Amniotic epithelial cell (primary cell): ENCODE results near the gene TCAP.
"Not testable (repeated sequence)": the region's sequence is repeated elsewhere in the genome, so short reads cannot be mapped to it uniquely, and the experiment has no call there.

Source experiments
- DNase-seq: peaks from one replicate; pipeline ENCODE4 v3.0.0-alpha.2; 2010; ENCODE audit warnings: low read depth

Gene TCAP

DNA sequence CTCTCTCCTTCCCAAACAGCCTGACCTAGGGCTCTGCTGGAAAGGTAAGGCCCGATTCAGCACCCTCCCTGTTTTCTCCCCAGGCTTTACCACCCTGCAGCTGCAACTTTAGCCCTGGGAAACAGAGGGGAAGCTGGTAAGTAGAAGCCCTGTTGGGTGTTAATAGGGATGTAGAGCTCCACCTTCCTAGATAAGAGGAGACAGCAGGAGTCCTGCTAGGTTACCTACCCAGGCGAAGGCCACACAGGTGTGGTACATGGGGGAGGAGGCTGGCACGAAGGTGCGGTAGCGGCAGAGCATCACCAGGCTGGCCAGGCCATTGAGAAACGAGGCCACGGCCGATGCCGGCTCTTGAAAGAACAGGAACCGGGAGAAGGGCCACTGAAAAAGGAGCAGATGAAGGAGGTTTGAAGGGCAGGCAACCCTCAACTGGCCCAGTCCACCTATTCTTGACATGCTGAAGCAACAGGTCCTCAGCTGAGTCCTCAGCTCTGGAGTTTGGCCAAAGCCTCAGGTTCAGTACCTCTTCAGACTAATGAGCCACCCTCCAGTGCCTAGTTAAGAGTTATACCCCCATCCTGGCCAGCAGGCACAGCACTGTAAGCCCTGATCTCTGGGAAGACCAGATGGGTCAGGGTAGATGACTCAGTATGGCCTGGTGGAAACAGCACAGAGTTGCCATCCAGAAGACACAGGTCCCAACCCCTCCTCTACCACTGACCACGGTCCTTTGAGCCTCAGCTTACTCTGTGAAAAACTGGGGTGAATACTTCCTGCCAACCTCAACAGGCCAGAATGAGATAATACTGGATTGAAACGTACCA is 19.4 kb downstream of the TCAP start:
- DNase-seq, result no peak

DNA sequence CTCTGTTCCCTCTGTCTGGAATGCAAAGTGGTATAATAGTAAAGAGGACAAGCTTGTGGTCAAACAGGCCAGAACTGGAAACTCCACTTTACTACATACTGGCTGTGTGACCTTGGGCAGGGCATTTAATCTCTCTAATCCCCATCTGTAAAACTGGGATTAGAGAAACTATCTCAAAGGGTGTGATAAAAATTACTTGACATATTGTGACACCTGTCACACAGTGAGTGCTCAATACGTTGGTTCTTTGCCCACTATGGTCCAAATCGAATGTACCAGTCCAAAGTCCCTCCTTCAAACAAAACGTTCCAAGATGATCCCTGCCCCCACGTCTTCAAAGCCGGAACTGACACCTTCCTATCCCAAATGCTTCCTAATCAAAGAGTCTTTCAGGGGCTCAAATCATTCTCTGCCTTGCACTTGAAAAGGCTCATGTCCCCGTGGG is 22.0 kb downstream of the TCAP start:
- no peak for DNase-seq

DNA sequence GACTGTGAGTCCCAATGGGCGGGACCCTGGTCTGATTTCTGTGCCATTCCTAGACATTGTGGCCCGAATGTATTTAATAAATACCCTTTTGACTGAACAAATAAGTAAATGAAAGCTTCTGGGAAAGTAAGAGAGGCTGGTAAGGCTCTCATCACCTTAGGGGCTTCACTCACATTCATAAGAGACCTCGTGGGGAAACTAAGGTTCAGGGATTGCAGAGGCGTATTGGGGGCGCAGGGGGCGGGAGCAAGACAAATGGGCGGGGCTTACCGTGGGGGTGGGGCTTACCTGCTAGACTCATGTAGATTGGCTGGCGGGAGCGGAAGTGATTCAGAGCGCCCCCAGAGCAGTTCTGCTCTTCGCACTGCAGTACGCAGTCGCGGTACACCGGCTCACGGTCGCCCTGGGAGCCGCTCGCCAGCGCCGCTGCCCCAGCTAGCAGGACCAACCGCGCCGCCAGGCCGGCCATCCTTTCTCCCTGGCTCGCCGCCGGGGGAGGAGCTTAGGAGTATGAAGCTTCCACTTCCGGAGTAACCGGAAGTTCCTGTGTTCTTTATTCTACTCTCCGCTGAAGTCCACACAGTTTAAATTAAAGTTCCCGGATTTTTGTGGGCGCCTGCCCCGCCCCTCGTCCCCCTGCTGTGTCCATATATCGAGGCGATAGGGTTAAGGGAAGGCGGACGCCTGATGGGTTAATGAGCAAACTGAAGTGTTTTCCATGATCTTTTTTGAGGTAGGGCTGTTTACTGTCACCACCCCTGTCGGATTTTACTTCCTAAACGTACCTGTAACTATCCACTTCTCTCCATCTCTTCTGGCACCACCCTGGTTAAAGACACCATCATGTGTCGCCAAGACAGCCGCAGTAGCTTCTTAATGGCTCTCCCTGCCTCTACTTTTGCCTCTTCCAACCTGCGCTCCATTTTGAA is 22.7 kb downstream of the TCAP start, which contains the start of gene PGAP3:
PGAP3 (minus strand) TSS at position 512 of the 929 bp plus-strand sequence; CDS start at position 469, 43 bp downstream.
- DNase-seq, result peak; percentile 87

DNA sequence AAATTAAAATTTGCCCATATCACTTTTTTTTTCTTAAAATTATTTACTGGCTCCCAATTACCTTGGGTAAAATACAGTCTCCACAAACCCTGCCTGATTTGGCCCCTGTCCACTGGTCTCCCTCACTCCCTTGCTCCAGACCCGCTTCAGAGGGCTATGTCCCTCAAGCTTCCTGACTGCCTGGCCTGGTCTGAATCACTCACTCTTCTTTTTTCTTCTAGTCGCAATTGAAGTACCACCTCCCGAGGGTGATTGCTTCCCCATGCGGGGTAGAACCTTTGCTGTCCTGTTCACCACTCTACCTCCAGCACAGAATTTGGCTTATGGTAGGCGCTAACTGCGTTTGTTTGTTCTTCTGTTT is 23.3 kb downstream of the TCAP start:
- DNase-seq, result no peak

DNA sequence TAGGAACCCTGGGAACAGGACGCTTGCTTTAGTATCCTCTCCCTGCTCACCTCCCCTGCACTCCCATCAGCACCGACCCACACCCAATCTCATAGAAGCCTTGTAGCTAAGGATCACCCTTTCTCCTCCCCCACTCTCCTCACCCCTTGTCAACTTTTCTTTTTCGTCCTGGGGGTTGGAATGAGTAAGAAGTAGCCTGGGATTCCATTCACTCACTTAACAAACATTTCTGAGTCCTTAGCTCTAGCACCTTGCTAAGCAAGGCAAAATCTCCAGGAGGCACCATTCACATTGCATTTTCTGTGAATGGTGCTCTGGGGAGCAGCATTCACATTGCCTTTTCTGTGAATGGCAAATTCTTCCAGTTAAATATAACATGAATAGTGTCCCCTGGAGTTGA is 23.8 kb downstream of the TCAP start:
- DNase-seq, result no peak

DNA sequence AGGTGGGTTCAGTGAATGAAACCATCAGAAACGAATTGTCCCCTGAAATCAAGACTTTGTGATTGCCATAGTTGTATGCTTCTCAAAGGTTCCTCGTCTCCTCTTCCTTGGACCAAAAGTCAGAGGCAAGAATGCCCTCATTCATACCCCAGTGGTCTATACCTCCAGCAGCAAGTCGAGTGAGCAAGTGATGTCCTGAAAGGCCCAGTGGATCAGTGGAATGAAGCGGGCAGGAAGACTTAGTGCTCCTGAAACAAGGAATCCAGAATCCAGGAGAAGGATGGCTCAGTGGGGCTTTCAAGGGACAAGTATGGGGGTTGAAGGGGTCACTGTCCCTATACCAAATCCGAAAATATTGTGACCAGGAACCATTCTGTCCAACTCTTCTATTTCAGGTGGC is 29.4 kb downstream of the TCAP start:
- no peak for DNase-seq

DNA sequence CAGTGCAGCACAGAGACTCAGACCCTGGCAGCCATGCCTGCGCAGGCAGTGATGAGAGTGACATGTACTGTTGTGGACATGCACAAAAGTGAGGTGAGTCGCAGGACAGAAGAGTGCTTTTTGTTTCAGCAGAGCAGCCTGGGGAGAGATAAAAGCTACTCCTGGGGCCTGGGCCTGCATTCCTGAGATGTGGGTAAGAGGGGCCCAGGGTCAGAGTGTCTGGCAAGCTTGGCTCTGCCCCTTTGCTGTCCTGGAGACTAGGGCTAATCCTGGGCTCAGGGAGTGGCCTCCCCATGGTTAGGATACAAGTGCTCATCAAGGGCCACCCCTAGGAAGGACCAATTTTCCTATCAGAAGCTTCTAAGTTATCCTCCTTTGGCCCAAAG is 29.9 kb downstream of the TCAP start:
- DNase-seq, result no peak

DNA sequence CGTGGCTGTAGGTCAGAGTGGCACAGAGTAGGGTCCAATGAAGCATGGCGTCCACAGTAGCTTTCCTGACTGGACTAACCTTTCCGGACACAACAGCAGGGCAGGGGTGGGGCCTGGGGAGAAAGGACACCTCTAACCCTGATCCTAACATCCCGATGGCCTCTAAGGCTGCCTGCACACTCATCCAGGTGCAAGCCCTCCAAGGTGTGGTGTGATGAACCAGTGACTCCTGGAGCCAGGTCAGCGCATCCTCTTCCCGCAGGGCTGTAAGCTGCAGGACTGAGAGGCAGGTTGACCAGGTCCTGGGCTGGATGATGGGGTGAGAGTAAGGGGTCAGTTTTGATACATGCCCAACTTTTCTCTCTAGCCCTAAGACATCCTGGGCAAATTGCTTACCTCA is 31.6 kb downstream of the TCAP start:
- DNase-seq, result no peak

DNA sequence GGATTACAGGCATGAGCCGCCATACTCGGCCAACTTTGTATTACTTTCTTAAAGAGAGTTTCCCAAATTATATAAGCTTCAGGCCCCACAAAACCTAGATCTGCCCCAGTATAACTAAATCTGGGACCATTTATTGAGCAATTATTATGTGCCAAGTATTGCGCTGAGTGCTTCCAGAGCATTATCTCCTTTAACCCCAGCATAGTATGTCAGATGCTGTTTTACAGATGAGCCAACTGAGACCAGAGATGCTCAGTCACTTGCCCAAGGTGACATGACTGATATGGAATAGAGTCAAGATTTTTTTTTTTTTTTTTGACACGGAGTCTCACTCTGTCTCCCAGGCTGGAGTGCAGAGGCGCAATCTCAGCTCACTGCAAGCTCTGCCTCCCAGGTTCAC is 32.8 kb downstream of the TCAP start:
- no peak for DNase-seq

DNA sequence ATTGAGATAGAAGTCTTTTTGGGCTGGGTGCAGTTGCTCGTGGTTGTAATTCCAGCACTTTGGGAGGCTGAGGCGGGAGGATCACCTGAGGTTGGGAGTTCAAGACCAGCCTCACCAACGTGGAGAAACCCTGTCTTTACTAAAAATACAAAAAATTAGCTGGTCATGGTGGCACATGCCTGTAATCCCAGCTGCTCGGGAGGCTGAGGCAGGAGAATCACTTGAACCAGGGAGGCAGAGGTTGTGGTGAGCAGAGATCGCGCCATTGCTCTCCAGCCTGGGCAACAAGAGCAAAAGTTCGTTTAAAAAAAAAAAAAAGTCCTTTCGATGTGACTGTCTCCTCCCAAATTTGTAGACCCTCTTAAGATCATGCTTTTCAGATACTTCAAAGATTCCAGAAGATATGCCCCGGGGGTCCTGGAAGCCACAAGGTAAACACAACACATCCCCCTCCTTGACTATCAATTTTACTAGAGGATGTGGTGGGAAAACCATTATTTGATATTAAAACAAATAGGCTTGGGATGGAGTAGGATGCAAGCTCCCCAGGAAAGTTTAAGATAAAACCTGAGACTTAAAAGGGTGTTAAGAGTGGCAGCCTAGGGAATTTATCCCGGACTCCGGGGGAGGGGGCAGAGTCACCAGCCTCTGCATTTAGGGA is 34.1 kb downstream of the TCAP start:
- DNase-seq, result not testable (repeated sequence)

DNA sequence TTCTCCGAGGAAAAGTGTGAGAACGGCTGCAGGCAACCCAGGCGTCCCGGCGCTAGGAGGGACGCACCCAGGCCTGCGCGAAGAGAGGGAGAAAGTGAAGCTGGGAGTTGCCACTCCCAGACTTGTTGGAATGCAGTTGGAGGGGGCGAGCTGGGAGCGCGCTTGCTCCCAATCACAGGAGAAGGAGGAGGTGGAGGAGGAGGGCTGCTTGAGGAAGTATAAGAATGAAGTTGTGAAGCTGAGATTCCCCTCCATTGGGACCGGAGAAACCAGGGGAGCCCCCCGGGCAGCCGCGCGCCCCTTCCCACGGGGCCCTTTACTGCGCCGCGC is 34.6 kb downstream of the TCAP start, which contains the start of gene ERBB2:
ERBB2 (plus strand) TSS at position 247 of the 330 bp plus-strand sequence. CDS start 175 bp downstream, outside the sequence.
- DNase-seq, result peak; percentile 74

DNA sequence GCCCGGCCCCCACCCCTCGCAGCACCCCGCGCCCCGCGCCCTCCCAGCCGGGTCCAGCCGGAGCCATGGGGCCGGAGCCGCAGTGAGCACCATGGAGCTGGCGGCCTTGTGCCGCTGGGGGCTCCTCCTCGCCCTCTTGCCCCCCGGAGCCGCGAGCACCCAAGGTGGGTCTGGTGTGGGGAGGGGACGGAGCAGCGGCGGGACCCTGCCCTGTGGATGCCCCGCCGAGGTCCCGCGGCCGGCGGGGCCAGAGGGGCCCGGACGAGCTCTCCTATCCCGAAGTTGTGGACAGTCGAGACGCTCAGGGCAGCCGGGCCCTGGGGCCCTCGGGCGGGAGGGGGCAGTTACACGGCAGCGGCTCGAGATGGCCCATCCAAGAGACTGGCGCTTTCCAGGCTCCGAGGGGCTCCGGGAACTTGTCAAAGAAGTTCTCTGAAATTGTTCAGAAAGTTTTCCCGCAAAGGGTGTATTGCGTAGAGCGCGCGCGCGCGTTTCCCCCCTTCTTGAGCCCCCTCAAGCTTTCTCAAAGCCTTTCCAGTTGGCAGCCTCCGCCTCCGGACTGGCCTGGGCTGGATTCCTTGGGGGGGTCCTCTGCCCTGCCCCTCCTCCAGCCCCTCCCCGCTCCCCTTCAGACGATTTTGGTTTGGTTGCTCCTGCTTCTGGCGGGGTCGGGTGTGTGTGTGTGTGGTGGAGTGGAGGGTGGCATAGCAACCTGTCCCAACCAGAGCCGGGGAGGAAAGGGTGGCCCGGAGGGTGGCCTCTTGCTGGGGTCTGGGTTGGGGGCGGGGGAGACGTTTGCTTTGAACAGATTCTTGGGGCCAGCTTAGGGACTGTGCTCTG is 35.2 kb downstream of the TCAP start:
- peak; percentile 7 for DNase-seq

DNA sequence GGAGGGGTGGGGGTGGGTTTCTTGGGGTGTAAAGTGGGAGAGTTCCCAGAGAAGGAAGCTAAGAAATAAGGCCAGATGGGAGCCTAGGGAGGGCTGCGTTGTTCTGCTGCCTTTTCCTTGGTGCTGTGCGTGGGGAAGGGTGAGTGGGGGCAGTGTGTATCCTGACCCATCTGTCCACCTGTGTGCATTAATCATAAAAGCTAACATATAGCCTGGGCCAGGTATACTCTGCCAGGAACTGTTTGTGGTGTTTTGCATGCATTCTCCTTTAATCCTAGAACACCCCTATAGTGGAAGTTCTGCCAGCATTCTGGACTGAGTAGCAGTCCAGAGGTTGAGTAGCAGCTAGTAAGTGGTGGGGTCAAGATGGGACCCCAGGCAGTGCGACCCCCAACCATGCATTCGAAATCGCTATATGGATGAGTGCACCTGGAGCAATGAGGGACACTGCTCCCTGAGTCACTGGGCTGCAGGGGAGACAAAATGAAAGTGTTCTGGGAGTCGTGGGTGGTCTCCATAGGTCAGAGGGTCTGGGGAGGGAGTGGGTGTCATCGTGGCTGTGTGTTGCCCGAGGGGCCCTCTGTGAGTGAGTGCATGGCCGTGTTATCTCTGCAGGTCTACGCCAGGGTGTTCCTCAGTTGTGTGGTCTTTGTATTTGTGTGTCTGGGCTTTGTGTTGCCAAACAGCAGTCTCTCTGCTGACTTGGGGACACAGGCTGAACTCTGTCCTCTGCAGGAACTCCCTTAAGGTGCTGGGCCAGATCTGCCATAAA is 36.0 kb downstream of the TCAP start:
- DNase-seq, result no peak

DNA sequence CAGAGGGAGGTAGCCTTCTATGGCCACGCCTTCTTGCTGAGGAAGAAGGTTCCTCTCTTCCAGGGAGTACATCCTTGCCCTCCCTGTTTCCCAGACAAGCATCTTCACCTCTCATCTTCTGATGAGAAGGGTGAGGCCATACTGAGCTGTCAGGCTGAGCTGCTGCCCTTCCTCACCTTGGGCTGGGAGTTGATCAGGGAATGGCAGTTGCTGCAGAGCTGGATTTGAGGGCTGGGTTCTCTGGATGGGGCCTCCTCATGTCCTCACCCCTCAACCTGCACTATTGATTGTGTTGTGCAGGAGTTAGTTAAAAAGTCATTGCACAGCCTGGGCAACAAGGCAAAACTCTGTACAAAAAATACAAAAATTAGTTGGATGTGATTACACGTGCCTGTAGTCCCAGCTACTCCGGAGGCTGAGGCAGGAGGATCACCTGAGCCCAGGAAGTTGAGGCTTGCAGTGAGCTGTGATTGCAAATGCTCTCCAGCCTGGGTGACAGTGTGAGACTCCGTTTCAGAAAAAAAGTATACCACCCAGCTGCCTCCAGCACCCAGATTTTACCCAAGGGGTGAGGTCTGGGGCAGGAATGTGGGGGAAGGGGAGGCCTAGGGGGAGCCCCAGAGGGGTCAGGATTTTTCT is 36.8 kb downstream of the TCAP start:
- no peak for DNase-seq

DNA sequence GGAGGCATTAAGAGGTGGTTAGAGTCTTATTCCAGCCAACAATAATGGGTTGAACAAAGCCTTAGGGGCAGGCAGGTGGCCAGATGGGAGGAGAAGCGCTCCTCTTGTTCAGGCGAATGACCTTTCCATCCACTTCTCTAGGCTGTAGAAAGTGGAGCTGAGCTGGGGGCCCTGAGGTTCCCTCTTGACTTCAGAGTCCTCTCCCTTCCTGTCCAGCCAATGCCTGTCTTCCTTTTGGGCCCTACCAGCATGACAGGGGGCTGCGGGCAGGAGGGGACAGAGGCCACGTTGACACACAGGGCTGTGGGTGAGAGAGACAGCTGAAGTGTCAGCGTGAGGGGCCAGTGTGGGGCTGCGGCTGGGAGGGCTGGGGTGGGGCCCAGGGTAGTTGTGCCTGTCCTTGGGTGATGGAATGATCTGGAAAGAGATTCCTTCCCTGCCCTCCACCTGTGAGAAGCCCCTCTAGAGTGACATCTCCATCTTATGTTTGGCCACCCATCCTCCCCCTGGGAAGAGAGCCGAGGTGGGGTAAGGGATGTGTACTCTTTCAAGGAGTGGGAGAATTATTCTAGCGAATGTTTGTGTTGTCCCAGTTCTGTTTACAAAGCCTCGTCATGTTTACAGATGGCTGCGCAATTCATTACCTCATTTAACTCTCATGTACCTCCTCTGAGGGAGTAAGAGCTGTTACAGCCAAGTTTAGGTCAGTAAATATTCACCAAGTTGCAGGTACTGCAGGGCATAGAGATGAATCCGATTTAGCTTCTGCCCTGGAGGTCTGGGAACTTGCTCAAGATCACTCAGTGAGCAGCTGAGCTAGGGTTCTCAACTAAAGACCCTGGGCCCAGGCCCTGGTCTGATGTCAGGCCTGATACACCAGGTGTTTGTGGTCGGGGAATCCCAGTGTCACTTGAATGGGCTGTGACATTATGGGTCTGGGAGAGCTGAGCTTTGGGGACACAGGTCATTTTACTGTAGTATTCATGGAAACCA is 38.0 kb downstream of the TCAP start:
- no peak for DNase-seq

DNA sequence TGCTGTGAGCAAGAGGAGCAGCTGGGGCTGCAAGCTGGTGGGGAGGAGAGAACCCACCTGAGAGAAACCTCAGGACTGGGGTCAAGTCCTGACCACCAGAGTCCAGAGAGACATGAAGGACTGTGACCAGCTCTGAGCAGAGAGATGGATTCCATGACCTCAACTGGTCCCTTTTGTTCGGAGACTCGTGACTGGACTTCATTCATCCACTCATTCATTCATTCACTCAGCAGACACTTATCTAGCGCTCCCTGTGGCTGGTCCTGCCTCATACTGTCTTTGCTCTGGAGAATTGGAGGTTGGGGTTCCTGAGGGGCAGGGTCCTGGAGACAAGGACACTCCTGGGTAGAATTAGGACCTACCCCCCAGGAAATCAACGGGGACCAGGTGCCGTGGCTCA is 38.8 kb downstream of the TCAP start:
- DNase-seq, result no peak

DNA sequence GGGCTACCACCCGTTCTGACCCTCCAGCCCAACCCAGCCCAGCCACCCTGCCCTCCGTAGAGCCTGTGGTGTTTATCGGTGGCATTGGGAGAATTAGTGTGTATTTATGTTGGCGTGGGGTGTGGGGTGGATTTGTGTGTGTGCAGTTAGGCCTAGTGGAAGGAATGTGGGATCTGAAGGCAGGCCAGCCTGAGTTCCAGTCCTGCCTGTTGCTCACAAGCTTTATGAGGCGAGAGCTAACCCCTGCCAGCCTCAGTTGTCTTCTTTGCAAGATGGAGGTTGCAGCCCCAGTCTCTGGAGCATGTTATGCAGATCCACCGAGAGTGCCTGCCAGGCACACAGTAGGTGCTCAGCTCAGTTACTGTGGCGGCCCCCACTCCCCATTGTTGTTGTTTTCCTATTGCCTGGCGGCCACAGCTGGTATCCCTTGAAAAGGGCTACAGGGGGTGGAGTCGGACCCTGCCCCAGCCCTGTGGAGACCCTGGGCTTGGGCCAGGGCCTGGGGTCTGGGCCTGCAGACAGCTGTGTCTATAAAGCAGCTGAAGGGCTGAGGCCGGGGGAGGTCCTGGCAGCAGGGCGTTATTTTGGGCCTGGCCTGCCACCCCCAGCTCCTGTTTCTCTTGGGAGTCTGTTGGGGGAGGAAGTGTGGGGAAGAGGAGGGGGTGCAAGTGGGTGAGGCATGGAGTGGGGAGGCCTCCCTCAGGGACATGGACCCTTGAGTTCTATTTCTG is 39.8 kb downstream of the TCAP start:
- peak; percentile 19 for DNase-seq

DNA sequence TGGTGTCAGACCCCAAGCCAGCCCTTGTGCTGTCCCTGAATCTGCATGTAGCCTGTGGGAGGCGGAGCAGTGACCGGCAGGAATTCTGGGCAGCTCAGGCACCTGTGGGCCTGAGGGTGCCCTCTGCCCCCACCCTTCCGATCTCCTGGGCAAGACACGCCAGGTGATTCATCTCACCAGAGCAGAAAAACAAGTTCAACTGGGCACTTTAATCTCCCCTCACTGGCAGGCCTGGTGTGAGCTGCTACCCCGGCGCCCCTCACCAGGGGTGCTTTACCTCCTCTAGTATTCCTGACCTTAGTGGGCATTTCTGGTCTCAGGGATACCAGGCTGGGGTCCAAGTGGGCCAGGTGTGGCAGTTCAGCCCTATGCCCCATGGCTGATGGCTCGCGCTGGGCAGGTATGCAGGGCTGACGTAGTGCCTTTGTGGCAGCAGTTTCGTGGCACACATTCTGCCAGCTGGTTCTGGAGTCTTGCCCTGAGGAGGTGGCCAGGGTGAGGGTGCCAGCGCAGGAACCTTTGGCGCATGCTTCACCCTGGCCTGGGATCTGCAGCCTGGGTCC is 40.7 kb downstream of the TCAP start:
- no peak for DNase-seq
